Measurements from ENCODE around the gene KDM2A. TPM values are rescaled to one million over a fixed set of nuclear protein-coding genes. Genes with fewer than 3 reads are reported as not detected.

KDM2A gene
- total and polyA plus RNA-seq, 2 of the 13 experiments (the other 11 are each of a cell fraction or from before 2014, with no cell fraction given) = 31.3 to 31.4 TPM

GRCh38 chr11:67119585-67120391, 725 bp downstream of the KDM2A start (continued):
- TF ChIP-seq ZNF615 (CRISPR knock-in tag; IDR thresholded peaks at IDR 0.05; ENCODE audit: borderline replicate concordance) (no peak), ZNF687 (CRISPR knock-in tag; IDR thresholded peaks at IDR 0.05) (peak; percentile 22; the same call in 1 of the 2 replicates), TOPORS (CRISPR knock-in tag; IDR thresholded peaks at IDR 0.05) (no peak), NCOR1 (IDR thresholded peaks at IDR 0.05; ENCODE audit: borderline replicate concordance, low read length) (no peak), SIN3A (IDR thresholded peaks at IDR 0.05; ENCODE audit: borderline replicate concordance, low read depth, low read length) (0 out of 2 replicates have a peak, but pooled peaks have one; percentile 20), U2AF1 (optimal IDR thresholded peaks at IDR 0.05; ENCODE audit: low read depth, low read length) (no peak)

- H4K20me1 ChIP-seq (ENCODE audit: insufficient read depth, low read length) = peaks cover 16% of the 10 kb centered on the region
- FAIRE-seq (no peak), DNase-seq (ENCODE audit: low spot score) (no peak), ATAC-seq (no peak)
- peak overlapping the region; percentile 21 for H3K27ac ChIP-seq (ENCODE audit: extremely low read length, insufficient read depth, low read length)
- H2AFZ ChIP-seq (ENCODE audit: low read length) = no peak overlapping the region
- H3K4me2 ChIP-seq (ENCODE audit: low read depth, low read length) = peak overlapping the region; percentile 61
- ChIA-PET POLR2A (no interaction called here), CTCF (ENCODE audit: low intra/inter-chr PET ratio, low total read pairs) (no interaction called here)
- peaks cover 53% of the 10 kb centered on the region for H3K79me2 ChIP-seq (ENCODE audit: insufficient read depth, low read length)
- in situ Hi-C loops (cut with HindIII; ENCODE audit: extremely low pct_ligation_motif_present, low pct_unique_long_range_greater_than_20kb) = no loop called here
- whole genome bisulfite sequencing (ENCODE audit: low lambda C conversion rate) = 1% methylated on average over 12 of the region's 12 CpGs
- H3K4me1 ChIP-seq (ENCODE audit: insufficient read depth, low read length) = peaks cover 43% of the 10 kb centered on the region
- peak overlapping the region; percentile 92 for H3K9ac ChIP-seq (ENCODE audit: insufficient read depth, low read depth, low read length)
- peak overlapping the region; percentile 82 to 100 (median 86) for H3K4me3 ChIP-seq (replicated peaks in 1 of 3; ENCODE audit: insufficient read depth in 1 of 3, low read depth in 2 of 3, low read length in 3 of 3)
- intact Hi-C loops (cut with micrococcal nuclease; ENCODE audit: unreplicated experiment) = no loop called here
- H3K27me3 ChIP-seq (ENCODE audit: control insufficient read depth in 1 of 2, insufficient read depth in 2 of 2, low read length in 2 of 2) = no peaks in the 10 kb centered on the region; a peak in 1 of 5 replicates
- no TSS peak for BruUV-seq (replicated peaks)
- no peaks in the 10 kb centered on the region for H3K9me3 ChIP-seq (ENCODE audit: low read length)
- H3K36me3 ChIP-seq (replicated peaks in 1 of 2; ENCODE audit: control insufficient read depth in 1 of 2, insufficient read depth in 2 of 2, low read length in 2 of 2) = 0 out of 5 replicates have a peak, but pooled peaks cover 3% of the 10 kb centered on the region in 2 experiments
- TF ChIP-seq, protein P1, sequence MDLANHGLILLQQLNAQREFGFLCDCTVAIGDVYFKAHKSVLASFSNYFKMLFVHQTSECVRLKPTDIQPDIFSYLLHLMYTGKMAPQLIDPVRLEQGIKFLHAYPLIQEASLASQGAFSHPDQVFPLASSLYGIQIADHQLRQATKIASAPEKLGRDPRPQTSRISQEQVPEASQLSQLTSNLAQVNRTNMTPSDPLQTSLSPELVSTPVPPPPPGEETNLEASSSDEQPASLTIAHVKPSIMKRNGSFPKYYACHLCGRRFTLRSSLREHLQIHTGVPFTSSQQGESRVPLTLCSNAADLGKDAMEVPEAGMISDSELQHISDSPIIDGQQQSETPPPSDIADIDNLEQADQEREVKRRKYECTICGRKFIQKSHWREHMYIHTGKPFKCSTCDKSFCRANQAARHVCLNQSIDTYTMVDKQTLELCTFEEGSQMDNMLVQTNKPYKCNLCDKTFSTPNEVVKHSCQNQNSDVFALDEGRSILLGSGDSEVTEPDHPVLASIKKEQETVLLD (CRISPR knock-in tag; IDR thresholded peaks at IDR 0.05; ENCODE audit: low read depth) = no peak
- peak; percentile 53 for TF ChIP-seq ASH2L (IDR thresholded peaks at IDR 0.05; ENCODE audit: insufficient read length, low read depth, low read length)
- TF ChIP-seq, protein P2, sequence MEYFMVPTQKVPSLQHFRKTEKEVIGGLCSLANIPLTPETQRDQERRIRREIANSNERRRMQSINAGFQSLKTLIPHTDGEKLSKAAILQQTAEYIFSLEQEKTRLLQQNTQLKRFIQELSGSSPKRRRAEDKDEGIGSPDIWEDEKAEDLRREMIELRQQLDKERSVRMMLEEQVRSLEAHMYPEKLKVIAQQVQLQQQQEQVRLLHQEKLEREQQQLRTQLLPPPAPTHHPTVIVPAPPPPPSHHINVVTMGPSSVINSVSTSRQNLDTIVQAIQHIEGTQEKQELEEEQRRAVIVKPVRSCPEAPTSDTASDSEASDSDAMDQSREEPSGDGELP (IDR thresholded peaks at IDR 0.05; ENCODE audit: borderline replicate concordance, low read depth) = no peak
- no peak for TF ChIP-seq JUN (CRISPR knock-in tag; IDR thresholded peaks at IDR 0.05)
- TF ChIP-seq LCORL (IDR thresholded peaks at IDR 0.05) = no peak
- TF ChIP-seq LCORL (CRISPR knock-in tag; IDR thresholded peaks at IDR 0.05) = no peak
- TF ChIP-seq, protein P3, sequence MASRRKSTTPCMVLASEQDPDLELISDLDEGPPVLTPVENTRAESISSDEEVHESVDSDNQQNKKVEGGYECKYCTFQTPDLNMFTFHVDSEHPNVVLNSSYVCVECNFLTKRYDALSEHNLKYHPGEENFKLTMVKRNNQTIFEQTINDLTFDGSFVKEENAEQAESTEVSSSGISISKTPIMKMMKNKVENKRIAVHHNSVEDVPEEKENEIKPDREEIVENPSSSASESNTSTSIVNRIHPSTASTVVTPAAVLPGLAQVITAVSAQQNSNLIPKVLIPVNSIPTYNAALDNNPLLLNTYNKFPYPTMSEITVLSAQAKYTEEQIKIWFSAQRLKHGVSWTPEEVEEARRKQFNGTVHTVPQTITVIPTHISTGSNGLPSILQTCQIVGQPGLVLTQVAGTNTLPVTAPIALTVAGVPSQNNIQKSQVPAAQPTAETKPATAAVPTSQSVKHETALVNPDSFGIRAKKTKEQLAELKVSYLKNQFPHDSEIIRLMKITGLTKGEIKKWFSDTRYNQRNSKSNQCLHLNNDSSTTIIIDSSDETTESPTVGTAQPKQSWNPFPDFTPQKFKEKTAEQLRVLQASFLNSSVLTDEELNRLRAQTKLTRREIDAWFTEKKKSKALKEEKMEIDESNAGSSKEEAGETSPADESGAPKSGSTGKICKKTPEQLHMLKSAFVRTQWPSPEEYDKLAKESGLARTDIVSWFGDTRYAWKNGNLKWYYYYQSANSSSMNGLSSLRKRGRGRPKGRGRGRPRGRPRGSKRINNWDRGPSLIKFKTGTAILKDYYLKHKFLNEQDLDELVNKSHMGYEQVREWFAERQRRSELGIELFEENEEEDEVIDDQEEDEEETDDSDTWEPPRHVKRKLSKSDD (CRISPR knock-in tag; IDR thresholded peaks at IDR 0.05; ENCODE audit: low read depth) = no peak
These were observed 1.4 kb downstream of the KDM2A start for GRCh38 chr11:67120456-67120855.
